ENCODE measurements around the gene PHLDB3. TPM values are rescaled to one million over a fixed set of nuclear protein-coding genes. Genes with fewer than 3 reads are reported as not detected.

PHLDB3 gene
- total RNA-seq, 2 experiments from 2014 or later, result 13.5 to 15.2 TPM

GRCh38 chr19:43510713-43511112 is 6.2 kb upstream of the PHLDB3 start:
- no peaks in the 10 kb centered on the region for H3K9me3 Mint-ChIP-seq
- peaks cover under 1% of the 10 kb centered on the region for H3K4me1 Mint-ChIP-seq (ENCODE audit: low read depth)
- POLR2A ChIA-PET, result no interaction called here
- no peak for DNase-seq
- peaks cover 28% of the 10 kb centered on the region for H3K36me3 Mint-ChIP-seq
- CTCF ChIA-PET, result interaction anchor here (2.2 to 3.0 kb wide), 2 partner anchors 9 to 64 kb away, joined by 8 to 13 read pairs; no protein-coding TSS in a partner anchor
- H3K4me3 Mint-ChIP-seq, result no peak overlapping the region
- H3K27ac Mint-ChIP-seq, result no peak overlapping the region
- intact Hi-C loops (cut with micrococcal nuclease), result no loop called here
- no peaks in the 10 kb centered on the region for H3K27me3 Mint-ChIP-seq

GRCh38 chr19:43507880-43508279 is 3.3 kb upstream of the PHLDB3 start:
- ChIA-PET CTCF (interaction anchor here (3.0 kb wide), 1 partner anchor 61 kb away, joined by 13 read pairs; no protein-coding TSS in a partner anchor), POLR2A (no interaction called here)
- no peaks in the 10 kb centered on the region for H3K27me3 Mint-ChIP-seq
- H3K4me1 Mint-ChIP-seq (ENCODE audit: low read depth), result peaks cover 14% of the 10 kb centered on the region
- no peaks in the 10 kb centered on the region for H3K9me3 Mint-ChIP-seq
- H3K4me3 Mint-ChIP-seq, result no peak overlapping the region
- H3K27ac Mint-ChIP-seq, result no peak overlapping the region
- intact Hi-C loops (cut with micrococcal nuclease), result no loop called here
- H3K36me3 Mint-ChIP-seq, result peaks cover 22% of the 10 kb centered on the region
- no peak for DNase-seq

GRCh38 chr19:43506629-43507028 is 2.1 kb upstream of the PHLDB3 start:
- DNase-seq, result no peak
- ChIA-PET POLR2A (no interaction called here), CTCF (interaction anchor here (0.7 to 4.3 kb wide), 3 partner anchors 14 to 72 kb away, joined by 3 to 47 read pairs (median 30); no protein-coding TSS in a partner anchor)
- Mint-ChIP-seq H3K27me3 (no peaks in the 10 kb centered on the region), H3K27ac (no peak overlapping the region), H3K4me1 (ENCODE audit: low read depth) (peaks cover 21% of the 10 kb centered on the region), H3K9me3 (no peaks in the 10 kb centered on the region), H3K36me3 (peaks cover 21% of the 10 kb centered on the region), H3K4me3 (no peak overlapping the region)
- intact Hi-C loops (cut with micrococcal nuclease), result no loop called here

GRCh38 chr19:43505941-43506340 is 1.4 kb upstream of the PHLDB3 start:
- Mint-ChIP-seq H3K9me3 (no peaks in the 10 kb centered on the region), H3K27ac (peak overlapping the region; percentile 39)

GRCh38 chr19:43505186-43505456 is 575 bp upstream of the PHLDB3 start:
- H3K4me3 Mint-ChIP-seq, result peak overlapping the region; percentile 11
- H3K9me3 Mint-ChIP-seq, result no peaks in the 10 kb centered on the region
- H3K36me3 Mint-ChIP-seq, result peaks cover 15% of the 10 kb centered on the region
- intact Hi-C loops (cut with micrococcal nuclease), result loop anchor here (2.0 kb wide), 1 partner anchor 22 kb away; the partner anchor contains the start of gene ETHE1
- peak overlapping the region; percentile 49 for H3K27ac Mint-ChIP-seq
- no peak for DNase-seq
- ChIA-PET CTCF (interaction anchor here (0.6 to 4.3 kb wide), 10 partner anchors 8 to 821 kb away, joined by 3 to 47 read pairs (median 4); partner anchors contain the start of gene IRGQ), POLR2A (interaction anchor here (1.1 to 1.6 kb wide), 5 partner anchors 13 to 90 kb away, joined by 3 to 8 read pairs (median 4); partner anchors contain the start of gene IRGQ)
- H3K27me3 Mint-ChIP-seq, result no peaks in the 10 kb centered on the region
- peaks cover 23% of the 10 kb centered on the region for H3K4me1 Mint-ChIP-seq (ENCODE audit: low read depth)

More at GRCh38 chr19:43505941-43506340, 1.4 kb upstream of the PHLDB3 start:
- intact Hi-C loops (cut with micrococcal nuclease), result loop anchor here (2.0 kb wide), 1 partner anchor 21 kb away; the partner anchor contains the start of gene ETHE1
- ChIA-PET POLR2A (no interaction called here), CTCF (interaction anchor here (0.7 to 4.3 kb wide), 5 partner anchors 14 to 71 kb away, joined by 3 to 47 read pairs (median 4); no protein-coding TSS in a partner anchor)
- H3K4me3 Mint-ChIP-seq, result no peak overlapping the region
- no peaks in the 10 kb centered on the region for H3K27me3 Mint-ChIP-seq
- peaks cover 17% of the 10 kb centered on the region for H3K36me3 Mint-ChIP-seq
- peaks cover 21% of the 10 kb centered on the region for H3K4me1 Mint-ChIP-seq (ENCODE audit: low read depth)
- DNase-seq, result no peak

- peak; percentile 99 for DNase-seq
- Mint-ChIP-seq H3K4me1 (ENCODE audit: low read depth) (peaks cover 23% of the 10 kb centered on the region), H3K36me3 (peaks cover 7% of the 10 kb centered on the region), H3K27me3 (no peaks in the 10 kb centered on the region), H3K9me3 (no peaks in the 10 kb centered on the region), H3K4me3 (peak overlapping the region; percentile 94), H3K27ac (peak overlapping the region; percentile 95)
- CTCF ChIA-PET, result interaction anchor here (0.7 to 4.3 kb wide), 14 partner anchors 12 to 241 kb away, joined by 3 to 47 read pairs (median 5); partner anchors contain the start of genes IRGQ and ZNF575
- intact Hi-C loops (cut with micrococcal nuclease), result loop anchor here (1.0 to 2.0 kb wide), 3 partner anchors 23 to 56 kb away; partner anchors contain the start of gene ETHE1
- POLR2A ChIA-PET, result interaction anchor here (0.8 to 1.6 kb wide), 13 partner anchors 8 to 92 kb away, joined by 3 to 8 read pairs (median 4); partner anchors contain the start of genes IRGQ and LYPD3
Observed at GRCh38 chr19:43503501-43504425, 783 bp downstream of the PHLDB3 start.

GRCh38 chr19:43502419-43502976 is 2.0 kb downstream of the PHLDB3 start:
- POLR2A ChIA-PET, result no interaction called here
- H3K27ac Mint-ChIP-seq, result no peak overlapping the region
- H3K4me3 Mint-ChIP-seq, result peak overlapping the region; percentile 94
- H3K36me3 Mint-ChIP-seq, result peaks cover 1% of the 10 kb centered on the region
- no peaks in the 10 kb centered on the region for H3K9me3 Mint-ChIP-seq
- H3K27me3 Mint-ChIP-seq, result no peaks in the 10 kb centered on the region
- peaks cover 23% of the 10 kb centered on the region for H3K4me1 Mint-ChIP-seq (ENCODE audit: low read depth)
- DNase-seq, result no peak
- CTCF ChIA-PET, result interaction anchor here (0.7 to 4.3 kb wide), 3 partner anchors 55 to 70 kb away, joined by 3 to 47 read pairs (median 8); no protein-coding TSS in a partner anchor
- intact Hi-C loops (cut with micrococcal nuclease), result no loop called here

GRCh38 chr19:43501661-43502418 is 2.7 kb downstream of the PHLDB3 start:
- no peak overlapping the region for H3K4me3 Mint-ChIP-seq
- H3K27ac Mint-ChIP-seq, result no peak overlapping the region
- peaks cover 23% of the 10 kb centered on the region for H3K4me1 Mint-ChIP-seq (ENCODE audit: low read depth)
- no peak for DNase-seq
- peaks cover 3% of the 10 kb centered on the region for H3K36me3 Mint-ChIP-seq
- no peaks in the 10 kb centered on the region for H3K9me3 Mint-ChIP-seq
- H3K27me3 Mint-ChIP-seq, result no peaks in the 10 kb centered on the region
- ChIA-PET CTCF (interaction anchor here (0.7 to 1.1 kb wide), 2 partner anchors 55 to 69 kb away, joined by 3 to 8 read pairs; no protein-coding TSS in a partner anchor), POLR2A (no interaction called here)
- intact Hi-C loops (cut with micrococcal nuclease), result no loop called here

- Mint-ChIP-seq H3K27ac (no peak overlapping the region), H3K9me3 (no peaks in the 10 kb centered on the region), H3K4me3 (no peak overlapping the region), H3K27me3 (no peaks in the 10 kb centered on the region), H3K4me1 (ENCODE audit: low read depth) (peaks cover 17% of the 10 kb centered on the region), H3K36me3 (peaks cover 13% of the 10 kb centered on the region)
- ChIA-PET CTCF (interaction anchor here (2.4 kb wide), 1 partner anchor 52 kb away, joined by 9 read pairs; no protein-coding TSS in a partner anchor), POLR2A (no interaction called here)
- no peak for DNase-seq
- intact Hi-C loops (cut with micrococcal nuclease), result no loop called here
Observed at GRCh38 chr19:43499042-43499441, 5.5 kb downstream of the PHLDB3 start.

GRCh38 chr19:43498233-43498842 is 6.2 kb downstream of the PHLDB3 start:
- intact Hi-C loops (cut with micrococcal nuclease), result no loop called here
- no peak for DNase-seq
- Mint-ChIP-seq H3K36me3 (peaks cover 13% of the 10 kb centered on the region), H3K4me1 (ENCODE audit: low read depth) (peaks cover 13% of the 10 kb centered on the region), H3K27ac (no peak overlapping the region), H3K27me3 (no peaks in the 10 kb centered on the region), H3K4me3 (no peak overlapping the region), H3K9me3 (no peaks in the 10 kb centered on the region)
- ChIA-PET POLR2A (no interaction called here), CTCF (interaction anchor here (1.0 to 2.4 kb wide), 2 partner anchors 35 to 51 kb away, joined by 4 to 9 read pairs; no protein-coding TSS in a partner anchor)

GRCh38 chr19:43496960-43497359 is 7.6 kb downstream of the PHLDB3 start:
- Mint-ChIP-seq H3K9me3 (no peaks in the 10 kb centered on the region), H3K27ac (no peak overlapping the region), H3K4me1 (ENCODE audit: low read depth) (peaks cover 2% of the 10 kb centered on the region), H3K4me3 (no peak overlapping the region), H3K27me3 (no peaks in the 10 kb centered on the region), H3K36me3 (peaks cover 13% of the 10 kb centered on the region)
- DNase-seq, result no peak
- POLR2A ChIA-PET, result no interaction called here
- CTCF ChIA-PET, result interaction anchor here (0.6 kb wide), 2 partner anchors 46 to 50 kb away, joined by 3 read pairs; no protein-coding TSS in a partner anchor
- intact Hi-C loops (cut with micrococcal nuclease), result no loop called here
